B cell (primary cell): Measurements from ENCODE around the gene PLCL1. TPM values are rescaled to one million over a fixed set of nuclear protein-coding genes. Genes with fewer than 3 reads are reported as not detected.

Source experiments
- ATAC-seq: fragments of 200-7000 bp; cut with Tn5 transposase; one replicate; pipeline ENCODE4 v1.10.0; 2021; ENCODE audit warnings: low read depth, mild to moderate bottlenecking, moderate number of reproducible peaks, moderate library complexity
- CTCF ChIA-PET: fragments of 350-600 bp; sonication (Branson Sonifier 250); formaldehyde crosslinking; loops from one replicate; lab custom pipeline; 2021; ENCODE audit warnings: antibody characterized with exemption, inconsistent platforms; lab: Charles Lee
- POLR2A ChIA-PET: fragments of 350-600 bp; sonication (Branson Sonifier 250); formaldehyde crosslinking; loops from one replicate; lab custom pipeline; 2021; ENCODE audit warnings: antibody characterized with exemption; lab: Charles Lee
- DNase-seq: peaks from one replicate; pipeline ENCODE4 v3.0.0; 2013
- H2AFZ ChIP-seq: 2 replicates; pipeline ENCODE4 v1.6.1; 2012; ENCODE audit warnings: mild to moderate bottlenecking, low read depth, low read length; ENCODE audit not compliant: insufficient read depth, poor library complexity, severe bottlenecking
- H3K27ac ChIP-seq, 2 donors: 1 replicate in 1 of 2; 2 replicates in 1 of 2; pipeline ENCODE4 v1.5.1; 2012 to 2013; ENCODE audit warnings: low read length in 2 of 2, mild to moderate bottlenecking in 2 of 2, moderate library complexity in 1 of 2
- H3K27me3 ChIP-seq, 4 experiments: fragments of 200-600 bp in 1 of 4; sonication (generic) in 1 of 4; replicated peaks in 1 of 4; 1 replicate in 2 of 4; 2 replicates in 2 of 4; pipeline versions ENCODE4 v1.6.1 to v1.7.0; 2013 to 2016; ENCODE audit warnings: low read length in 3 of 4, mild to moderate bottlenecking in 2 of 4, mixed read lengths in 1 of 4, moderate library complexity in 1 of 4; ENCODE audit not compliant: insufficient read depth in 4 of 4, control insufficient read depth in 3 of 4; ENCODE audit errors: control extremely low read depth in 1 of 4
- H3K36me3 ChIP-seq, 2 experiments: replicated peaks in 1 of 2; 1 replicate in 1 of 2; 2 replicates in 1 of 2; pipeline versions ENCODE4 v1.6.1 to v1.7.1; 2013; ENCODE audit warnings: low read length in 1 of 2; ENCODE audit not compliant: insufficient read depth in 2 of 2, control insufficient read depth in 1 of 2; ENCODE audit errors: control extremely low read depth in 1 of 2, extremely low read depth in 1 of 2
- H3K4me1 ChIP-seq, 2 donors: fragments of 200-600 bp in 1 of 2; sonication (generic) in 1 of 2; 1 replicate in 1 of 2; 2 replicates in 1 of 2; pipeline versions ENCODE4 v1.5.1 to v1.6.1; 2013 to 2017; ENCODE audit warnings: low read length in 2 of 2; ENCODE audit not compliant: control insufficient read depth in 2 of 2, insufficient read depth in 2 of 2
- H3K4me2 ChIP-seq: replicated peaks from 2 replicates; pipeline ENCODE3; 2012; ENCODE audit warnings: mild to moderate bottlenecking, low read depth, low read length; ENCODE audit not compliant: poor library complexity, severe bottlenecking
- H3K4me3 ChIP-seq, 5 experiments: fragments of 200-600 bp in 1 of 5; sonication (generic) in 1 of 5; 1 replicate in 3 of 5; 2 replicates in 2 of 5; pipeline versions ENCODE4 v1.5.1 to v1.7.0; 2011 to 2016; ENCODE audit warnings: low read length in 4 of 5, mild to moderate bottlenecking in 4 of 5, low read depth in 2 of 5, control low read depth in 1 of 5, moderate library complexity in 1 of 5; ENCODE audit not compliant: insufficient read depth in 1 of 5; ENCODE audit errors: control extremely low read depth in 1 of 5, extremely low read depth in 1 of 5
- H3K79me2 ChIP-seq: fragments of 200-600 bp; sonication (generic); one replicate; pipeline ENCODE4 v1.6.0; 2016; ENCODE audit warnings: low read length; ENCODE audit not compliant: control insufficient read depth, insufficient read depth
- H3K9ac ChIP-seq: fragments of 200-600 bp; sonication (generic); 2 replicates; pipeline ENCODE4 v1.6.1; 2017; ENCODE audit warnings: mild to moderate bottlenecking, low read length, moderate library complexity
- H3K9me3 ChIP-seq, 3 donors: one replicate each; pipeline versions ENCODE4 v1.6.1 to v1.7.1; 2013; ENCODE audit warnings: low read length in 2 of 3; ENCODE audit not compliant: control insufficient read depth in 2 of 3, insufficient read depth in 1 of 3; ENCODE audit errors: control extremely low read depth in 1 of 3
- H4K20me1 ChIP-seq: 2 replicates; pipeline ENCODE4 v1.6.0; 2012; ENCODE audit warnings: mild to moderate bottlenecking, low read length; ENCODE audit not compliant: insufficient read depth, control insufficient read depth, poor library complexity, severe bottlenecking
- H3K27ac Mint-ChIP-seq: one replicate; pipeline ENCODE4 v1.8.0; 2021; ENCODE audit warnings: mixed read lengths
- H3K27me3 Mint-ChIP-seq: one replicate; pipeline ENCODE4 v1.8.0; 2021; ENCODE audit warnings: mixed read lengths
- H3K4me1 Mint-ChIP-seq: one replicate; pipeline ENCODE4 v1.8.0; 2021; ENCODE audit warnings: mixed read lengths
- H3K4me3 Mint-ChIP-seq: one replicate; pipeline ENCODE4 v1.8.0; 2021; ENCODE audit warnings: mixed read lengths
- H3K9me3 Mint-ChIP-seq: one replicate; pipeline ENCODE4 v1.8.0; 2022; ENCODE audit warnings: mixed read lengths; ENCODE audit not compliant: insufficient read depth
- CTCF ChIP-seq: fragments of 200-600 bp; IDR thresholded peaks from one replicate; pipeline ENCODE4 v1.8.0; 2022; ENCODE audit warnings: antibody characterized with exemption, mild to moderate bottlenecking
- EZH2 ChIP-seq: IDR thresholded peaks from 2 replicates; pipeline ENCODE4 v1.6.1; 2012; ENCODE audit warnings: borderline replicate concordance, low read depth, mild to moderate bottlenecking, moderate library complexity, low read length; ENCODE audit not compliant: insufficient read depth, poor library complexity, severe bottlenecking
- WGBS: methylation state at CpG from one replicate; pipeline ENCODE4 v1.1.5; 2013; ENCODE audit warnings: missing lambda C conversion rate; ENCODE audit not compliant: insufficient coverage; 5-methylcytosine and 5-hydroxymethylcytosine counted together
- intact Hi-C: fragments of 100-400 bp; cut with micrococcal nuclease; formaldehyde crosslinking; loops from one replicate; pipeline ENCODE4 v1.10.0; 2022
- polyA plus RNA-seq: library from polyadenylated mRNA; depleted of rRNA; stranded (reverse); fragments of >200 nt; gene quantifications from 2 replicates; pipeline ENCODE4 v1.2.3, GENCODE V29; 2012
- total RNA-seq, 2 donors: library from RNA; stranded (reverse); fragments of 120-200 nt in 1 of 2; gene quantifications; 1 replicate in 1 of 2; 2 replicates in 1 of 2; pipeline versions ENCODE4 v1.2.3 to v1.2.4, GENCODE V29; 2013 to 2022

The PLCL1 gene
- total and polyA plus RNA-seq, 2 donors (not counting 1 experiment from before 2014, with no cell fraction given) = 0.07 to 0.25 TPM

- H3K9me3 Mint-ChIP-seq = no peaks in the 10 kb centered on the region
- Histone ChIP-seq H3K4me3 (no peak overlapping the region), H3K27me3 (no peaks in the 10 kb centered on the region), H3K4me2 (no peak overlapping the region), H3K36me3 (no peaks in the 10 kb centered on the region), H2AFZ (no peak overlapping the region), H3K9me3 (no peaks in the 10 kb centered on the region), H3K27ac (no peak overlapping the region), H3K9ac (no peak overlapping the region), H4K20me1 (no peaks in the 10 kb centered on the region), H3K4me1 (no peaks in the 10 kb centered on the region), H3K79me2 (no peaks in the 10 kb centered on the region)
- H3K4me3 Mint-ChIP-seq = no peak overlapping the region
- no peaks in the 10 kb centered on the region for H3K4me1 Mint-ChIP-seq
- H3K27me3 Mint-ChIP-seq = peaks cover 2% of the 10 kb centered on the region
- DNase-seq (no peak), ATAC-seq (no peak)
- POLR2A ChIA-PET = no interaction called here
- intact Hi-C loops = no loop called here
- no CpG with 5 or more reads among the region's 2 CpGs for WGBS
- CTCF ChIA-PET = no interaction called here
- no peak for TF ChIP-seq CTCF
- no peak for TF ChIP-seq EZH2
- no peak overlapping the region for H3K27ac Mint-ChIP-seq
Measured at GRCh38 chr2:198136142-198136541, 331.7 kb downstream of the PLCL1 start.

GRCh38 chr2:198137733-198138132 is 333.3 kb downstream of the PLCL1 start:
- intact Hi-C loops = no loop called here
- H3K4me1 ChIP-seq = no peaks in the 10 kb centered on the region
- Mint-ChIP-seq H3K4me1 (no peaks in the 10 kb centered on the region), H3K27ac (no peak overlapping the region), H3K9me3 (peaks cover 2% of the 10 kb centered on the region), H3K27me3 (no peaks in the 10 kb centered on the region), H3K4me3 (no peak overlapping the region)
- no peak for DNase-seq
- no peak overlapping the region for H3K4me2 ChIP-seq
- H3K27ac ChIP-seq = no peak overlapping the region
- WGBS = no CpG with 5 or more reads among the region's 1 CpG
- POLR2A ChIA-PET = no interaction called here
- H3K36me3 ChIP-seq = no peaks in the 10 kb centered on the region
- H3K79me2 ChIP-seq = no peaks in the 10 kb centered on the region
- no peak overlapping the region for H3K4me3 ChIP-seq
- no peaks in the 10 kb centered on the region for H3K27me3 ChIP-seq
- ATAC-seq = no peak
- no peak for TF ChIP-seq EZH2
- no peak overlapping the region for H3K9ac ChIP-seq
- CTCF ChIA-PET = no interaction called here
- no peaks in the 10 kb centered on the region for H3K9me3 ChIP-seq
- no peak overlapping the region for H2AFZ ChIP-seq
- no peaks in the 10 kb centered on the region for H4K20me1 ChIP-seq
